ENCODE results near the gene RNF167.
A peak's percentile ranks its signal among the peaks of the same experiment; 100 is the strongest.

Gene RNF167

DNA sequence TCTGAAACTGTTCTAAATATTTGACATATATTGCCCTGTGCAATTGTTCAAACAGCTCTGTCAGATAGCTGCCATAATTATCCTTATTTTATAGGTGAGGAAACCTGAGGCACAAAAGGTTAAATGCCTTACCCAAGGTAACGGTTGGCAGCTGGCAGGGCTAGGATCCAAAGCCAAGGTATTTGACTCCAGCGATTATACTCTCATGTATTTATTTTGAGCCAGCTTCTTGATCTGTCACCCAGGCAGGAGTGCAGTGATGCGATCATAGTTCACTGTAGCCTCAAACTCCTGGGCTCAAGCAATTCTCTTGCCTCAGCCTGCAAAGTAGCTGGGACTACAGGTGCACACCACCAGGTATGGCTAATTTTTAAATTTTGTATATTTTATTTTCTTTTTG, 18.0 kb downstream of the RNF167 start:
- no peak for DNase-seq

DNA sequence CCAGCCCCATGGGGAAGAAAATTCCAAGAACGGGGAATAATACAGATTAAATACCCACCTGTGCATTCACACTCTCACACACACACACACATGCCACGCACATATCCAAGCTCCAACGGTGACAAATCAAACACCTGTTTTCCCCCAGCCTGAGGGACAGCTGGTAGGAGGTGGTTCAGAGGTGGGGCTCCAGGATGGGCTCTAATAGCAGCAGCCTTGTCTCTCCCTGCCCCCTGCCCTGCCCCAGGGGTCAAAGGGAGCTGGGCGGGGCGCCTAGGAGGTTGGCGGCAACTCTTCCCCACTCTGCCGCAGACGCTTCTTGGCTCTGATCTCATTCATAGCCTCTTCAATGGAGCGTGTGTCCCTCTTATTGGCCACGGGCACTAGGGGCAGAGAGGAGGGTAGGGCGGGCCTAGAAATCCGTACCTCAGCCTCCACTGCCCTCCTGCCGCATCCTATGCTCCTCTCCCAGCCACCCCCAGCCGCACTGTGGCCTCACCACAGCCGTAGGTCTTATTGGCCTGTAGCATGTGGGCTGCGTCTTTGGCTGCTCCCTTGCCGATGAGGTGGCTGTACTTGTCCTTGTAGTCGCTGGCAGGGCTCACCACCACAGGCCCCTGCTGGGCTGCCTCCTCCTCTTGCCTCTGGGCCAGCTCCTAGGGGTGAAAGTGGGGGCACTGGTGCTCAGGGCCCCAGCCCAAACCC, 19.3 kb downstream of the RNF167 start:
- no peak for DNase-seq

DNA sequence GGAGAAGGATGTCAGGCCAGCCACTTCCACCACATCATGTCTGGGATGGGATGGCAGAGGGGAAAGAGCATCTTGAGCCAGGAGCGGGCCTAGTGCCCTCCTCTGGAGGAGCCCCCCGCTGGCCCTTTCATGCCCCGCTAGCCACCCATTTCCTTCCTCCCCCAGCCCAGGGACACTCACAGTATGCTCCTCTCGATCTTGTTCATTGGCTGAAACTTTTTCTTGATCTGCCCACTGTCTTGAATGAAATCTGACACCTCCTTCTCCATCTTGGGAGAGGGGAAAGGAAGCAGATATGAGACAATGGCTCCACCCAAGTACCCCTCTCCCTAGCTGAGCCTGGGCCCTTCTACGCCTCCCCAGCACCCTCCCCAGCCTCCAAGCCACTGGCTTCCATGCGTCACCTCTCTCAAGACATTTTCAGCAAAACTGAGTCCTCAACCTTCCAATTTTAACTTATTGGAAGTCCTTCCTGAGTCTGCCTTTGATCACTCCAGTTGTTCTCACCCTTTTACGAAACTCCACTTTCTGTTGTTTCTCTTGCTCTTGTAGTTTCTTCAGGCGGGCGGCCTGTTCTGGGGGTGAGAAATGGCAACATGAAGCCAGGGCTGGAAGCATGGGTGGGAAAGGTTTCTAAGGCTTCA, 20.3 kb downstream of the RNF167 start:
- no peak for DNase-seq

DNA sequence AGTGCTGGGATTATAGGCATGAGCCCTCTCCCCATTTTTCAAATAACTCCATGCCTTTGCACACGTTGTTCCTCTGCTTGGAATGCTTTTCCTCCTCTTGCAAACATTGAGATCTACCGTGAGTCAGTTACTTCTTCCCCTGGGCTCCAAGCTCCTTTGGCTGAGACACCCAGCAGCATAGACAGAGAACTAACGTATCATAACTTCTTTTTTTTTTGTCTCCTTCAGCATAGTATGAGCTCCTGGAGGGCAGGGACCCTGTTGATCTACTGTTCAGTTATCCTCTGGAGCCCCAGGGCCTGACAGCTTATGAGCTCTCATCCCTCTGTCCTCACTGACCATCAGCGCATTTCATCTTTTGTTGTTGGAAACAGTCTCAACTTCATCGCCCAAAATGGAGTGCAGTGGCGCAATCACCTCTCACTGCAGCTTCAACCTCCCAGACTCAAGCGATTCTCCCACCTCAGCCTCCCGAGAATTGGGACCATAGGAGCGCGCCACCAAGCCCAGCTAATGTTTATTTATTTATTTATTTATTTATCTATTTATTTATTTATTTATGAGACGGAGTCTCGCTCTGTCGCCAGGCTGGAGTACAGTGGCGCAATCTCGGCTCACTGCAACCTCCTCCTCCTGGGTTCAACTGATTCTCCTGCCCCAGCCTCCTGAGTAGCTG, 25.4 kb downstream of the RNF167 start:
- DNase-seq = no peak

DNA sequence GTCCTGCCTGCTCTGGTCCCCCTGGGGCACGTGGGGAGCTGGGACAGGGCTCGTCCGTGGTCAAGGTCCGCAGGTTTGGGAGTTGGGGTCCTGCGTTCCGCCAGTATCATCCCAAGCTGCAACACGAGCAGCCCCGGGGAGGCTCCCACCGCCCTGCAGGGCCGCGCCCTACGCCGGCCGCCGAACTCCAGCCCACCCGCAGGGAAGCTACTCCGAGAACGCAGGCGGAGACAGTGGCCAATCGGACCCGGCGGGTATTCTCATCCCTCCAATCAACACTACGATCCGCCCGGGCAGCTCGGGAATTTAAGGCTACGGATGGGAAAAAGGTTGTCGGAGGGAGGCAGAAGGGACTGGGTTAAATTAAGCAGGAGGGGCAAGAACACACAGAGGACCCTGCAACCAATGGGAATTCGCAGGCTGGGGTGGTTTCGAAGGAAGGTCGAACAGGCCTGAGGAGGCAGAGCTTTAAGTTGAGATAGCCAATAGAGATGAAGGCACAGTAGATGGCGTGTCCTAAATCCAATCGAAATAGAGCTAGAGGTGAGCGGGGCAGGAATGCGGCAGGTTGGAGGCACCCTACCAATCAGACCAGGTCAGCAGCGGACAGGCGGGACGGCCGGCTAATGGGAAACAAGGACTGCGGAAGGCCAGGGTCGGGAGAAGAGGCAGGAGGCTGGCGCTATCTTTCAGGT, 26.9 kb downstream of the RNF167 start:
- peak; percentile 84 for DNase-seq

DNA sequence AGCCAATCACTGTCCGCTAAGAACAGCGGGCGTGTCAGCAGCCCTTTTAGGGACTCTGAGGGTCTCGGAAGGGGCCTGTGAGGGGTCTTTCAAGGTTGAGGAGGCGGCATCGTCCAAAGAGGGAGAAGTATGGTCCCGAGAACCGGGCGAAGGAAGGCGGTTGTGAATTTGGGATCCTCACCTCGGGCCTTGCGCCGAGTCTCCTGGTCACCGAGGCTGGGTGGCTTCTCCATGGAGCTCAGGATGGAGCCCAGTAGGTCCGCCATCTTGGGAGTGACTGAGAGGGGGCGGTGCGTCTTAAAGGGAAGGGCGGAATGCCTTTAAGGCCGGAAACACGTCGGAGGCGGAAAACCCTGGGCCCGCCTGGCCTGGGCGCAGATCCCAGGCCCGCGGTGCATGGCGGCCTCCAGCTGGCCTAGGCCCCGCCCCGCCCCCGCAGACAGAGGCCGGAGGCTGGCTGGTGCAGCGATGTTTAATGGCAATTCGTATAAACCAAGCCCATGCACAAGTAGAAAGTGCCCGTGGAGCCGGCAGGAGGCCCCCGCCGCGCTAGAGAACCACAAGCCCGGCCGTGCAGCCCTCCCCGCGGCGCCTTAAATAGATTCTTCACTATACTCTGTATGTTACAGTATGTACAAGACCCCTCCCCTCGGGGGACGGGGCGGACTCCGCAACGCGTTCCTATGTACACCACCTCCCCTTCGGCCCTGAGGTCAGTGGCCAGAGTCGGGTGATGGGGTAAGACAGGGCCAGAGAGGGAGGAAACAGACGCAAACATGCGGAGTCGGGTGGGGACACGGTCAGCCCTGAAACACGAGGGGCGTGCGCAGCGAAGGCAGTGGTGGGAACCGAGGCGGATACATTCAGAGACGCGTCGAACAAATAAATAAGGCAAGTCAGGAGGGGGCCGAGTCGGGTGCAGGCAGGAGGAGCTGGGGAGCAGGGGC, 27.7 kb downstream of the RNF167 start, which contains the start of gene SPAG7:
TSS of gene SPAG7 (minus strand) at position 279 of the 947 bp plus-strand sequence. CDS start at position 266, 13 bp downstream.
- peak; percentile 93 for DNase-seq

DNA sequence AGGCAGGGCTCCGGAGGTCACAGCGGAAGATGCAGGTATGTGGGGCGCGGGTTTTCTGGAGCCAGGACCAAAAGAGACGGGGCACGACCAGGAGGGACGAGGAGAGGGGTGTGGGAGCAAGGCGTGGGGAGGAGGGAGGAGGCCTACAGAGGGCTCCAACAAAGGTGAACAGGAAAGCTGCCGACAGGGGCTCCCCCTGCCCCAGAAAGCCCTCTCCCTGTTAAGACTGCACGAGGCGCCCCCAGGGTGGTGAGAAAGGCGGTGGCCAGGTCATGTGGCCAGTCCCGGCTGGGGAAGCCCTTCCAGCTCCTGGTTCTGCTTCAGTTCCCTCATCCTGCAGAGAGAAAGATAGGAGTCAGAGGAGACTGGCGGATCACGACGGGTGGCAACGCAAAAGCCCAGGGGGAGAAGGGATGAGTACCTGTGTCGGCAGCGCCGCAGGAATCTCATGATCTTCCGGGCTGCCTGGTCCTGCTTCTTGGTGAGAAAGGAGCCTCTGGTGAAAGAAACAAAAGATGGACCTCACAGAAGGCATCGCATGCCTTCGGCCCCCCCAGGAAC, 28.5 kb downstream of the RNF167 start:
- peak; percentile 45 for DNase-seq

DNA sequence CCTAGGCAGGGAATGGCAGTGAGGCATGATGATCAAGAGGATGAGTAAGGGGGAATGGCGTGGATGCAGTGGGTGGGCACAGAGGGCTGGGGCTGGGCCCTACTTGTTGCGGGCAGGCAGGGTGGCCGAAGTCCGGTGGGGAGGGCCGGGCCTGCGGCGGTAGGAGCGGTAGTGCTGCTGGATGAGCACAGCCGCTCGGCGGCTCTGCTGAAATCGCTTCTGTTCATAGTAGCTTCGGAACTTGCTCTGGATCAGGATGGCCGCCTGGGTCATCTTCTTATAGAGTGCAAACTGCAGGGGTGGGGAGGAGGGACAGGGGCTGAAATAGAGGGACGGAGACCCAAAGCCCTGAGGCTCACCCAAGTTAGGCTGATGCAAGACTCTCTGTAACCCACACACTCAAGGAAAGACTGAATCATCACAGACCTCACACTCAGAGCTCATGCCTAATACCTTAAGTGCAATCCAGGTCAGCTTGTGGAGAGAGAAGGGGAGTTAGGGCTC, 29.0 kb downstream of the RNF167 start:
- DNase-seq = peak; percentile 47

DNA sequence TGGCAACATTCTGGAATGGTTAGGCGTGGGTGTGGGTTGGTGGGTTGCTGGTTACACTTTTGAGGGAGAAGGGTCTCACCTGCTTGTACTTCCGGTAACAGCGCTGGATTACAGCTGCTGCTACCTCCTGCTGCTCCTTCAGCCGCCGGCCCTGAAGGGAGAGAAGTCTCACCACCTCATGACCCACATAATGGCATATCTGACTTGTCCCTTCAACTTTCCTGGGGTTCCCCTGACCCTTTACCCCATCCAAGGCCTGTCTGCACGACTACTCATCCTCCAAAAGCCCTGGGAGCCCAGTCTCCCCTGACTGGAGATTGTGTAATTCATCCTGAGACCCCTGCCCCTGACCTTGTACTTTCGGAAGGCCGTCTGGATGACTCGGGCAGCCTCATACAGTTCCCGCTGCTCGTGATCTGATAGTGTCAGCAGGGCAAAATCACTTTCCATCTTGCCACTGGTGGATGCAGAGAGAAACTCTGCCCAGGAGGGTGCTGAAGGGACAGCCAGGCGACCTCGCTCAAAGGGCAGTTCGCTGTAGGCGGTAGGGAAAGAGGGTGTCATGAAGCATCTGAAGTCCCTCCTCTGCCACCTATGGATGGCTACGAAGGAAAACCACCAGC, 29.6 kb downstream of the RNF167 start:
- no peak for DNase-seq

DNA sequence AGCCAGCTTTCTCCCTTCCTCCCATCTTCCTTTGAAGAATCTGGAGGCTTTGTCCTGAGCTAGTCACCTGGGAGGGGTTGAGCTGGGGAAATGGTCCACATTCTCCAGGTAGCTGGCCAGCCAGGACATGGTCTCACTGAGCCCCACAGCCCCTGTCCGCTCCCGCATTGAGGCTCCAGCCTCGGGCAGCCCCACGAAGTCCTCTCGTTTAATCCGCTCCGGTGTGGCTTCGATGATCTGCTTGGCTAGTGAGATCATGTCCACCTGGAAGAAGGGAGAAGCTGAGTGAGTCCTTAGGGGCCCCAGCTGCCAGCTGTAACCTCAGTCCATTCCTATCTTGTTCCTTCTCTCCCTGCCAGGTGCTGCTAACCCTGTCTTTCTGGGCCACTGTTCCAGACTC, 30.2 kb downstream of the RNF167 start:
- DNase-seq = no peak

DNA sequence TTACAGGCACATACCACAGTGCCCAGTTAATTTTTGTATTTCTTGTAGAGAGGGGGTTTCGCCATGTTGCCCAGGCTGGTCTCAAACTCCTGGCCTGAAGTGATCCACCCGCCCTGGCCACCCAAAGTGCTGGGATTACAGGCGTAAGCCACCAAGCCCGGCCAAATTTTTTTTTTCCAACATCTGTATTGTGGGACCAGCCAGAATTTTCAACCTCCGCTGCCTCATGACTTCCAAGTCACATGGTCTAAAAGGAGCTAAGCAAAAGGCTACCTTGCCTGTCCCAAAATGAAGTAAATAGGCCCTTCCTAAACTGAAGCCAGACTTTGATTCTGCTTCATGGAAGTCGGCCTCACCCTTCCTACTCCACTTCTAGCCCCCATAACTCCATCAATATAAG, 31.8 kb downstream of the RNF167 start:
- DNase-seq = no peak

DNA sequence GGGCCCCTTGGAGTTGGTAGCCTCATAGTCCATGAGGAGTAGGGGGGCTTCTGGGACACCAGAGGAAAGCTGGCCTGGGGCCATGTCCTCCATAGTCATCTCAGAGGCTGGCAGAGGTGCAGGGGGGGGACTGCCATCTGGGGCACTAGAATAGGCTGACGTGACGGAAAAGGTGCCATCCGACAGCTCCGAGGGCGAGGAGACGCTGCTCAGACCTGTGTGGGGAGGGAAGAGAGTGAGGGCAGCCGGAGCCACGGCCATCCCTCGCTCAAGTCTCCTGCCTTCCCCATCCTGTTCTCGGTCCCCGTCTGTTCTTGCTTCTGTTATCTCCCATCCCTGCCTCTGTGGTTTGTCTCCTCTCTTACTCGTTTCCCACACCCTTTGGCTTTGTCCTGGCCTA, 32.3 kb downstream of the RNF167 start:
- no peak for DNase-seq

DNA sequence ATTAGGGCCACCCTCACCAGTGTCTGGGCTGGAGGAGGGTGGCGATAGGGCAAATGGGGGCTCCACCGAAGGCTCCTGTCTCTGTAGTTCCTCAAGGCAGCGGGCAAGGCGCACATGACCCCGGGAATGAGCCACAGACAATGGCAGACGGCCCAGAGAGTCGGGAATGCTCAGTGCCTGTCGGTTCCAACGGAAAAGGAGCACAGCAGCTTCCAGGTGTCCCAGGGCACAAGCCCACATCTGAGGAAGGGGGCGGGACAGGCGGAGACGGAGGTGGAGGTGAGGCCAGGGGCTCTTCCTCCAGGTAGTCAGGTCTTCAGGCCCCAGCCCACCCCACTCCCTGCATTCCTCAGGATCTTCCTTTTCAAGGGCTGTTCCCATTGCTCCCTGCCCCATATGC, 32.7 kb downstream of the RNF167 start:
- DNase-seq = no peak

DNA sequence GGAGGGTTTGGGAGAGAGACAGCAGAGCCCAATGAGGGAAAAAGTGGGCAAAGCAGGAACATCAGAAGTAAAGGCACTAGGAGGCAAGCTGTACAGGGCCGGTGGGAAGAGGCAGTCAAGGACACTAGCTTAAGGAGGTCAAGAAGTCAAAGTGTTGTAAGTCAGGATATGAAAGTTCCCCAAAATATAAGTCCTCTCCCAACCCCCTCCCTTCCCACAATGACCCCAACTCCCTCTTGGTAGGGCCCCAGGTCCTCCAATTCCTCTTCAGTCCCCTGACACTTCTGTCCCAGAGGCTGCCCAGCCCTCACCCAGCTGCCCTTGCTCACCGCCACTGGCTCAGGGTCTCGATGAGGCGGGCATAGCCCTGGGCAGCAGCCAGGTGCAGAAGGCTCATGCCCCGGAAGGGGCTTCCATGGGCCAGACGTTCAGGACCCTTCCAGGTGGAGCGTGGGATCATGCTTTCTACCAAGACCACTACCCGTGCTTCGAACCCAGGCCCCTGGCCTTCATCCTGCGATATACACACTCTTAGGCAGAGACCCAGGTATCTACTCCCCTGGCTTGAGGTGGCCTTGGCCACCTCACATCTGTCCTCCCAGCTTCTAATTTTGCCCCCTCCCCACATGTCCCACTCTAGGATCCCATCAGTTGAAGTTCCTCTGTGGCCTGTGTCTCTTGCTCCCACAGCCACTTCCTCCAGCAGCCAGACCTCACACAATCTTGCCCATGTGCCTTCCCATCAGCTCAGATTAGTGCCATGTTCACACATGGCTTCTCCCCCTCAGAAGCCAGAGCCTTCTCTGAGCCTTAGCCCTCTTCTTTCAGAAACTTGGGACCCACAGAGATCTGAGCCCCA, 33.4 kb downstream of the RNF167 start:
- no peak for DNase-seq

DNA sequence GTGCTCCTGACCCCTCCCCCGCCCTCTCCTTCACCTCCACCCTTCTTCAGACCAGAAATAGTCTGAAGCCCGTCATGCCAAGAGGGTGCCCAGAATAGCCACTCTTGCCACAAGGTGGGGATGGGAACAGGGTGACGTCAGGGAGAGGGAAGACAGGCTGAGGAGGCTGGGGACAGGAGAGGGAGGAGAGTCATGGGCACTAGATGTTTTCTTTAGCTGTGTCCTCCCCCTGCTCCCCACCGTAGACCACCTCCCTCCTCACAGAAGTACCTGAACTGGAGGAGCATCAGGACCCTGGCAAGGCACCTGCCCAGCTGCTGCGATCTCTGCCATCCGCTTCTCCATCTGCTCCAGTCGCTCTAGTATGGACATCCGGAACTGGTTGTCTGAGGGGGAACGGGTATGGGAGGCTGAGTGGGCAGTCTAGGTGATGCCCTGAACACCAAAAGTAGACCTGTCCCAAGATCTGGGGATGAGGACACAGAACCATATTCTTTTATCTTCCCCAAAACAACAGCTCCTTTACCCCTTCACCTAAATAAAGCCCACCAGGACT, 34.1 kb downstream of the RNF167 start:
- DNase-seq = no peak

DNA sequence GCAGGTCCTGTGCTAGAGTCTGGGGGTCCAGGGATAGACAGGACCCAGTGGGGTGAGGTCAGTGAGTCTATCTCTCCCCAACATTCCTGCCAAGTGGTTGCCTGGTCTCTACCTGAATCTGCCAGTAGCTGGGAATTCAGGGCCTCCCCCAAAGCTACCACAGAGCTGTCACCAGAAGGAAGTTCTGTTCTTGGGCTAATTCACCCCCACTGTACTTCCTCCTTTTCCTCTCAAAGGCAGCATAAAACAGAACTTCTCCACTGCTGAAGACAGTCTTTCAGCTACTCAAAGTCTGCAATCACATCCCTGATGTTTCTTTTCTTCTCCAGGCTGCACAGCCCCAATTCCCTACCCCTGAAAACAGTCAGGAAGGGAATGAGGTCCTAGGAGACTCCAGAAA, 38.7 kb downstream of the RNF167 start:
- DNase-seq = no peak

DNA sequence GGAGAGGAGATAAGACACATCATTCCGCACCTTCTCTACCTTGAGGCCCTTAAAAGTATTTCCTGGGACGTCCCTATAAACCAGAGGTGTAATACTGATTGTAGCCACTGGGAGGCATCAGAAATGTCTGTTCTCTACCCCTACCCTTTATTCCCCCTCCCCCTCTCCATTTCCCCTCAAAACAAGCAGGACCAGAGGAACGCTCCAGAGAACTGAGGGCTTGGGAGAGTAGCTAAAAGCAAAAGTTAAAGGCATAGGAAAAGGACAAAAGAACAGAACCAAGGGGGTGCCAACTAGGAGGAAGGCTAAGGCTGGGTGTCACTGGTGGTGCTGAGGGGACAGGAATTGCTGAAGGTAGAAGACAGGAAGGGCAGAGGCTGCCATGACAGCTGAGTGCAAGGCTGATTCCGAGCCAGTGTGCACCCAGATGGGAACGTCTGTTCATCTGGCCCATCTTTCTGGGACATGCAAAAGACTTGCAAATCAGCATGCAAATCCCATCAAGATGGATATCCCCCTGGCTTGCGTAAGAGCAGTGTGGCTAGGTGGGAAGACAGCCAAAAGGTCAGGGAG, 40.7 kb downstream of the RNF167 start:
- DNase-seq = no peak

DNA sequence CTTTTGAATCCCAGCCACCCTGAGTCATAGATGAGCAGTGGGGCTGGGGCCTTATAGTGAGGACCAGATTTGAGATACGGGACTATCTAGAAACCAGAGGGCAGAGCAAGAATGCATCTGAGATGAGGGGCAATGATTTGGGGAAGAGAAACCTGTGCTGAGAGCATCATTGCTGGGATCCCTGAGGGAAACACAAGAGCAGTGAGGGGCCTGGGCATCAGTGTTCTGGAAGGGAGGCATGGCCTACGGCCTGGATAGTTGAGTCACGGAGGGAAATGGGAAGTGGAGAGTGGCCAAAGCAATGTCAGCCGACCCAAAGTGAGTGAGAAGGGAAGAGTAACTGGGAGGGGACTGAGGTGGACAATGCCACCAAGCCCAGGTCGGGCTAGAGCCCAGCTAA, 42.2 kb downstream of the RNF167 start:
- no peak for DNase-seq

DNA sequence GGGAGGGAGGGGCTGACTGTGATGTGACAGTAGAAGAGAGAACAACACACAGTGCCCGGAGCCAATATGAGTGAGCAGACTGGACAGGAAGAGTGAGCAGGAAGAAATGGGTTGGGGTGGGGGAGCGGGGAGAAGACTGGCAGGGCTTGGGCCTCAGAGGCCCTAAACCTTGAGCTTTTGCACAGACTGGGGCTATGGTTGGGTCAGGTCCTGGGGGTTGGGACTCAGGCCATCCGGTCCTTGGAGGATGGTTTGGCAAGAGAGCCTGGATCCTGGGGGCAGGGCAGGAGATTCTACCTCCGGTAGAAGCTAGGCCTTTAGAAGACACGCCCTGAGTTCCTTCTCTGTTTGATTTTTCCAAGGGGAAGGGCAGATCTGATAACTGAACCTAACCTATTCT, 46.3 kb downstream of the RNF167 start:
- DNase-seq = no peak

Data from activated CD4-positive, CD25-positive, alpha-beta regulatory T cell treated with anti-CD3 and anti-CD28 coated beads, Interleukin-2, amount 50 U/mL, for 72 hours (primary cell).